ENCODE data around the gene RAP1GAP2.

DNA sequence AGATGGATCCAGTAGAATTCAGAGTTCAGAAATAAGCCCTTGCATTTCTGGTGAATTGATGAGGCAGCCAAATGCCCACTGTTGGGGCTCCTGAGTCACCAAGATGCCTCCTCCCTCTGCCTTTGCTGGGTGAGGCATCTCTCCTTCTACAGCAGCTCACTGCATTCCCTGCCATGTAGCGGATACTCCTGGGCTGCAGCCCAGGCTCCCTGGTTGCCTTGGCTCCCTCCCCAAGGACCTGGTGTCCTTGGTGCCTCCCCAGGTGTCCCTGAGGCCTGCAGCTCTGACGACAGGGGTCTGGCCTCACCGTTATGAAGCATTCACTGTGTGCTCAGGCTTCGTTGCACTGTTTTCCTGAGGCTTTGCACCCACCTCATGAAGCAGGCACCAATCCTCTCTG is 7.7 kb downstream of the RAP1GAP2 start:
- TF ChIP-seq POLR2AphosphoS5 (IDR thresholded peaks at IDR 0.05), result no peak
- TF ChIP-seq CTCF (IDR thresholded peaks at IDR 0.05), result no peak
- no peak for TF ChIP-seq POLR2A (IDR thresholded peaks at IDR 0.05)
